Cardiac fibroblast (primary cell): Measurements from ENCODE around the gene KCNIP4.

ENCODE experiments used
- DNase-seq, 2 donors: peaks; one replicate each; pipeline versions ENCODE4 v3.0.0 to v3.0.0-alpha.2; 2010; ENCODE audit warnings: low read depth in 2 of 2
- H3K4me3 ChIP-seq, 2 donors: replicated peaks in 1 of 2; 1 replicate in 1 of 2; 2 replicates in 1 of 2; pipeline ENCODE4 v1.5.1; 2011; ENCODE audit warnings: low read depth in 2 of 2, low read length in 2 of 2, mild to moderate bottlenecking in 2 of 2, moderate library complexity in 1 of 2
- CTCF ChIP-seq: IDR thresholded peaks from one replicate; pipeline ENCODE4 v1.5.1; 2011; ENCODE audit warnings: low read depth, mild to moderate bottlenecking, low read length, inconsistent platforms

The KCNIP4 gene

GRCh38 chr4:21749412-21749811 is 199.2 kb downstream of the KCNIP4 start:
- no peak for DNase-seq
- no peak for TF ChIP-seq CTCF
- no peak overlapping the region for H3K4me3 ChIP-seq

GRCh38 chr4:21744046-21744445 is 204.5 kb downstream of the KCNIP4 start:
- no peak for DNase-seq
- no peak overlapping the region for H3K4me3 ChIP-seq
- no peak for TF ChIP-seq CTCF

GRCh38 chr4:21742326-21742725 is 206.2 kb downstream of the KCNIP4 start:
- no peak overlapping the region for H3K4me3 ChIP-seq
- no peak for TF ChIP-seq CTCF
- DNase-seq, result no peak

- no peak for TF ChIP-seq CTCF
- no peak overlapping the region for H3K4me3 ChIP-seq
- DNase-seq, result no peak
These were observed 209.8 kb downstream of the KCNIP4 start for GRCh38 chr4:21738821-21739220.

- H3K4me3 ChIP-seq, result no peak overlapping the region
- DNase-seq, result no peak
- no peak for TF ChIP-seq CTCF
These were observed 212.7 kb downstream of the KCNIP4 start for GRCh38 chr4:21735866-21736265.

GRCh38 chr4:21733894-21734630 is 214.5 kb downstream of the KCNIP4 start:
- no peak for TF ChIP-seq CTCF
- H3K4me3 ChIP-seq, result no peak overlapping the region
- DNase-seq, result no peak

- TF ChIP-seq CTCF, result no peak
- no peak overlapping the region for H3K4me3 ChIP-seq
- DNase-seq, result no peak
These were observed 220.3 kb downstream of the KCNIP4 start for GRCh38 chr4:21728304-21728703.
